GM21447 (cell line): ENCODE results near the gene HNRNPR.
"Not testable (repeated sequence)": the region's sequence is repeated elsewhere in the genome, so short reads cannot be mapped to it uniquely, and the experiment has no call there.

Source experiments
- ATAC-seq: cut with Tn5 transposase; IDR thresholded peaks from one replicate; pipeline ENCODE4 v1.9.1; 2021; ENCODE audit not compliant: unreplicated experiment

HNRNPR gene

GRCh38 chr1:23331713-23332112 is 12.4 kb downstream of the HNRNPR start:
- ATAC-seq, result no peak

DNA sequence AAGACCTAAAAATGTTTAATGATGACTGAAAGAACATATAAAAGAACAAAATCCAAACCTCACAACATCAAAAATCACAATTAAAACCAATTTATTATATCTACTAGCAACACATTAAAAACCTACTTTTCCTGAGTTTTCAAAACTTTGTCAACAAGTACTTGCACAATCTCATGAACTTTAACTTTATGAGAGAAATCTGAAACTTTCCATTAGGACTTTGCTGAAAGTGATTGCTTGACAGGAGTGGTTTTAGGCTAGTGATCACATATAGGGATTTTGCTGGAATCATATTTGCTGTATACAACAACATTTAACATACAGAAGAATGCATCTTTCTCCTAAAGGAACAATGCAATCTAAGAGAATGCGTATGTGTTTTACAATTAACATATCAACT is 13.2 kb downstream of the HNRNPR start:
- ATAC-seq, result no peak

GRCh38 chr1:23325393-23325792 is 18.7 kb downstream of the HNRNPR start:
- no peak for ATAC-seq

GRCh38 chr1:23322770-23323169 is 21.3 kb downstream of the HNRNPR start:
- no peak for ATAC-seq

DNA sequence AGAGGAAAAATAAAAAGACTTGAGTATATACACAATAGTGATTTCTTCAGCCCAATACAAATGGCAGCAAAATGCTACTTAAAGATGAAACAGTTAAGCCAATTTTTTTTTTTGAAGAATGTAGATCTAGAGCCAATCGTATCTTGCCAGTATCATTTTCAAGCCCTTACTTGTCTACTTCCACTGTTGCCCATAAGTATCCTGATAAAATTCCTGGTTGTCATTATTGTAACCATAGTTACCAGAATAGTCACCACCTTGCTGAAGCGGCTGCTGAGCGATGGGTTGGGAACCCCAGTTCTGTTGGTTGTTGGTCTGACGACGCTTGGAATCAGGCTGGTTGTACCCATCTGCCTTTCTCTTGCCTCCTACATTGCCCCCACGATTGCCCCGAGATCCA is 33.8 kb downstream of the HNRNPR start:
- ATAC-seq, result not testable (repeated sequence)

GRCh38 chr1:23304140-23304620 is 39.9 kb downstream of the HNRNPR start:
- ATAC-seq, result no peak

DNA sequence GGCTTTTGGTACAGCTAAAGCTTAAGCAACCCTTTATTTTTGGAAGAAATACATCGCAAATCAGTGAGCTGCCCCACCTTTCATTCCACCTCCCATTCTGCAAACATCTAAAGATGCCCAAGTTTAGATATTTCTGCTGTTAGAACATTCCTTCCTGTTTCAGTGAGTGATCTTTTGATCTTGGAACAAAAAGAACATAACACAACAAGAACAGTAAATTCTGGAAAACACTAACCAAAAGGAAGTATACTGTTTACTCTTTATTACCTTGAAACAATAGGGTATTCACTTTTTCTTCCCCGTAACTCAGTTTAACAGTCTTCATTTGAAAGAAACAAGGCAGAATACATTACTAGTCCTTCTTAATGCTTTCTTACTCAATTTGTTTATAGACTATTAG is 40.6 kb downstream of the HNRNPR start:
- no peak for ATAC-seq

DNA sequence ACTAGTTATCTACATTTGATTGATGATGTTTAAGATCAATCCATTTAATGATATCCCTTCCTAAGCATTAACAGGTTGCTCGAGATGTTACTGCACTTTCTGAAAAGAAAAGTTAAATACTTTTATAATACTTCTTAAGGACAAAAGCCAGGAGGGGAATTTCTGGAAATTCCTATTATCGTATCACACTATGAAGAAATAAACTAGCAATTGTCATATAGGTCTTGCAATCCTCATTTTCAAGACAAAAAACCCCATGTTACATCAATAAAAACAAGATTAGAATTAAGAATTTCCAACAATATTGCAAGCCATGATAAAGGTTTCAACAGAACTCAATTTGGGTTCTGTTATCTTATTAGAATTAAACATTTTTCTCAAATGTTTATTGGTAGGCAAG is 47.2 kb downstream of the HNRNPR start:
- ATAC-seq, result no peak

DNA sequence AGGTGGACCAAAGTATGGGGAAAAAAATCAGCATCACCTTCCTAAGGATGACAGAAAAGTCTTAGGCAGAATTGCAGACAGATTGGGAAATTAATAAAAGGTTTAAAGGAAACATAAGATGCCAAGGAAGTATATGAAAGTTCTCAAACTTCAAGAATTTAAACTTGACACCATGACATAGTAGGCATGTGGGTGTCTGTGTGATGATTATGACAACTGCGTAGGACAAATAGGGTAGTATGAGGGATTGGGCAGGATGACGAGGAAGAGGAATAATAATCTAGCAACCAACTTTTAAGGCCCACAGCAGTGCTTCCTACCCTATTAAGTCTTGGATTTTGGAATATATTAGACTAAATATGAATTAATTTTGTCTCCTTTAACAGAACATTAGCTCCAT is 52.4 kb downstream of the HNRNPR start:
- no peak for ATAC-seq

DNA sequence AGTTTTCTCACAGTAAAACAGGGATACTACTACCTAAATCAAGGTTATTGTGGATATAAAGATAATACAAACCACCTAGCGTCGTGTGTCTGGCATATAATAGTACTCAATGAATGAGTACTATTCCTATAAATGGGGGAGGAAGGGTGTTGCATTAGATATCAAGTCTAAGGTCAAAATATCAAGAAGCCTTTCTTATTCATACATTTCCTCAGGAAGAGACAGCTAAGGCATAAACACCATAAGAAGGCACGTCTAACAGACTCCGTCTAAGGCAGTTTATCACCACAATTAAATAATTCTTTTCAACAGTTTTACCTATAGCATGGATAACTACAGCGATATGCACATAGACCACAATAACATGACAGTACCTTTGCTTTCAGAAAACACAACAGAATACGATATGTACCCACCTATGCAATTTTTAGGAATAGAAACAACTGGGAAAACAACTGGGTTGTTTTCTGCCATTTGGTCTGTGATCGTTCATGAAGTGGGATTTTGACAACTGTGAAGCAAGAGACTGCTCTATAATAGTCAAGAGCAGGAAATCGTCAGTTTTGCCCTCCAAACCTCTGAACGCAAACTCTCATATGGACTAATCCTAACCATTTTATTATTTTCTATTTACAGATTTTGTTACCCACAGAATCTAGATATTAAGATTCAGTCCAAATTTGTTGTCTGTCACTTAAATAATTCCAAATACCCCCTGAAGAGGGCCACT is 53.1 kb downstream of the HNRNPR start:
- no peak for ATAC-seq

- ATAC-seq, result no peak
Measured at GRCh38 chr1:23288671-23289070, 55.4 kb downstream of the HNRNPR start.

- ATAC-seq, result no peak
Measured at GRCh38 chr1:23288201-23288600, 55.9 kb downstream of the HNRNPR start.

- ATAC-seq, result no peak
Measured at GRCh38 chr1:23286401-23286800, 57.7 kb downstream of the HNRNPR start.

DNA sequence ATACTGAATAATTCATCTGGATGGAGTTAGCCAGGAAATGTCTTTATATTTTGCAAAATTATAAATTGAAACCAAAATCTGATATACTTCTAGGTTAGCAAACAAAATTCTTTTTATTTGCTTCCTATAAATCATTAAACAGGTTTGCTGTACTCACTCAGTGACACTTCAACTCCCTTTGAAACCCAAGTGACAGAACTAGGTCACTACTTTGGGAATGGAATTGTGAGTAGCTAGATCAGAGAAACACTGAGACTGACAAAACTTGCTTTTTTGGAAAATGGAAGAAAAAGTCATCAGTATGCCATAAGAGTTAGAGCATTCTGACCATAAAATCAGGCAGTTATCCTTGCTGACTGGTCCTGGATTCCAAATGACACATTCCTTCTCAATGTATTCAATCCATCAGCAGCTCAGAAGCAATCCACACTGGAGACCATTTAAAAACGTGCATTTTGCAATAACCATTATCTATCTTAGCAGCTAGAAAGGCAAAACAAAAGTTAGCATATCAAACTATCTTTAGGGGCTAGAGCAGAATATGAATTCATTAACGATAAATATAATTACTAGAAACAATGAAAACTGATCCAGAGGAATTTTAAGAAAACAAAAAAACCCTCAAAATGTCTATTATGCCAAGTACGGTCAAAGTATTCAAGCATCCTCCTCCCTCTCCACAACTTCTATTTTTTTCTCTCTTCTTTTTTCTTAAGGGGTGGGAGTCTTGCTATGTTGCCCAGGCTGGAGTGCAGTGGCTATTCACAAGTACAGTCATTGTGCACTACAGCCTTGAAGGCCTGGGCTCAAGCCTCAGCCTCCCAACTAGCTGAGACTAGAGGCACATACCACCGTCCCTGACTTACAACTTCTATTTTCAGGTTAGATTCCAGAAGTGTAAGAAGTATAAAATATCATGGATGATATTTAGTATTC is 60.1 kb downstream of the HNRNPR start:
- ATAC-seq, result no peak

- ATAC-seq, result no peak
Measured at GRCh38 chr1:23282957-23283356, 61.1 kb downstream of the HNRNPR start.

GRCh38 chr1:23278717-23279116 is 65.4 kb downstream of the HNRNPR start:
- no peak for ATAC-seq

GRCh38 chr1:23276531-23276930 is 67.6 kb downstream of the HNRNPR start:
- ATAC-seq, result no peak

- no peak for ATAC-seq
Measured at GRCh38 chr1:23274134-23274505, 70.0 kb downstream of the HNRNPR start.

GRCh38 chr1:23273450-23274133 is 70.5 kb downstream of the HNRNPR start:
- no peak for ATAC-seq

- no peak for ATAC-seq
Measured at GRCh38 chr1:23263380-23263887, 80.7 kb downstream of the HNRNPR start.

DNA sequence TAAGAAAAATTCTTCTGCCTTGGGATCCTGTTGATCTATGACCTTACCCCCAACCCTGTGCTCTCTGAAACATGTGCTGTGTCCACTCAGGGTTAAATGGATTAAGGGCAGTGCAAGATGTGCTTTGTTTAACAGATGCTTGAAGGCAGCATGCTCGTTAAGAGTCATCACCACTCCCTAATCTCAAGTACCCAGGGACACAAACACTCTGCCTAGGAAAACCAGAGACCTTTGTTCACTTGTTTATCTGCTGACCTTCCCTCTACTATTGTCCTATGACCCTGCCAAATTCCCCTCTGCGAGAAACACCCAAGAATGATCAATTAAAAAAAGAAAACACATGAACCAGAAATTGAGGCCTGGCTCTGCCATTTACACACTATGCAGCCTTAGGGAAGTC is 86.0 kb downstream of the HNRNPR start:
- not testable (repeated sequence) for ATAC-seq
